Stimulated activated naive CD8-positive, alpha-beta T cell treated with anti-CD3 and anti-CD28 coated beads, Interleukin-15, Interleukin-2, amounts not matched to agents 100 U/mL and 50 U/mL, for 24 hours (primary cell): Measurements from ENCODE around the gene SIX3.

ENCODE experiments used
- ATAC-seq: fragments of 150-1000 bp; cut with Tn5 transposase; one replicate; pipeline ENCODE4 v1.10.0; 2021
- DNase-seq: peaks from one replicate; pipeline ENCODE4 v3.0.0; 2021

The SIX3 gene

DNA sequence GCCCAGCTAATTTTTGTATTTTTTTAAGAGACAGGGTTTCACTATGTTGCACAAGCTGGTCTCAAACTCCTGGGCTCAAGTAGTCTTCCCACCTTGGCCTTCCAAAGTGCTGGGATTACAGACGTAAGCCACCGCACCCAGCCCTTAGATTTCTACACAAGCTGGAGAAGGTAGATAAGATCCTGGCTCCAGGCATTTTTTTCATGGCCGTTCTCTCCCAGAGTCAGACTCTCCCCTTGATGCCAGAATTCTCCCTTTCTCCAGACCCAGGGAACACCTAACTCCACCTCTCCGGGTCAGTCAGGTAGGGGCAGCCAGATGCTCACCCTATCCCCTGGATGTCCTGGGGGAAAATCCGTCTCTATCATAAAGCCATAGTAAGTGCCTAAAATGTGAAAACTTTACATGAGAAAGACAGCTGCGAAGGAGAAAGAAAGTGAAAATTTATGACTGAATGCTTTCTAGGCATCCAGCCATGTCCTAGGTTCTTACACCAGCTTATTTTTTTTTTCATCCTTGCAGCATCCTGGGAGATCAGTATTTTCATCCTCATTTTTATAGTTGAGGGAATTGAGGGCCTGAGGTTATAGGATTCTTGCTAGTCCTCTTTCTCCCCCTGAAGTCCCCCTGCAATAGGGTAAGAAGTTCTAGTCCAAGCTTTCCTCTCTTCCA lies 16.3 kb downstream of the SIX3 start:
- ATAC-seq (no peak), DNase-seq (no peak)

DNA sequence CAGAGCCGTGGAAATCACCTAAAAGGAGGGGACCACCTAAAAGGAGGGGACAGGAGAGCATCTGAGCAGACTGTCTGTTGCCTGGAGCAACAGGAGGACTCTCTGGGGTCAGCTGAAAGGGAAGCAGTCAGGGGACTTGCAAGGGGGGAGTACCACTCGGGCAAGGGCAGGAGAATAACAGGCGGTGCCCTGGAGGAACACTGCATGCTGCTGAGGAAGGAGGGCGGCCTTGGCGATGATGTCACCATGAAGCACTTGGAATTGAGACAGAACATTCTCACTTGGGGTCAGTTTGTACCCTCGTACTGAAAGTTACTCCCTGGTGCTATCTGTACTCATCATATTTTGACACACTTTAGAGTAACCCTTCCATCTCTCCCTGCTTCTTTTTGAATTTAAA lies 18.4 kb downstream of the SIX3 start:
- no peak for DNase-seq
- ATAC-seq, result no peak

DNA sequence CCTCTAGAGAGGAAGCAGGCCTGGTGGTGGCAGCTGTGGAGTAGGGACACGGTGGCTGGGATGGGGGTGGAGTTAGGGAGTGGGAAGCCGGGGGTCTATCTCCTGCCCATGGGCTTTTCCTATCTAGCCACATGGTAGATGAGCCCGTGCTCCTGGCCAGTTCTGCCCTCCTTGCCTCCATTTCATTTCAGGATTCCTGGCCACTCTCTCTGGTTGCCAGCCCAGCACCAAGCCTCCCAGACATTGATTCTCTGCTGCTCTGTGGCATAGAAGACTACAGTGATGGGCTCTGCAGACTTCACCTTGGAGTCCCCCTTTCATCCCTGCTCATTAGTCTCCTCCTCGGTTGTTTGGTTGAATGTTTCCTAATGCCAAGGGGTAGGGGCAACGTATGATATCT lies 19.4 kb downstream of the SIX3 start:
- no peak for DNase-seq
- no peak for ATAC-seq

DNA sequence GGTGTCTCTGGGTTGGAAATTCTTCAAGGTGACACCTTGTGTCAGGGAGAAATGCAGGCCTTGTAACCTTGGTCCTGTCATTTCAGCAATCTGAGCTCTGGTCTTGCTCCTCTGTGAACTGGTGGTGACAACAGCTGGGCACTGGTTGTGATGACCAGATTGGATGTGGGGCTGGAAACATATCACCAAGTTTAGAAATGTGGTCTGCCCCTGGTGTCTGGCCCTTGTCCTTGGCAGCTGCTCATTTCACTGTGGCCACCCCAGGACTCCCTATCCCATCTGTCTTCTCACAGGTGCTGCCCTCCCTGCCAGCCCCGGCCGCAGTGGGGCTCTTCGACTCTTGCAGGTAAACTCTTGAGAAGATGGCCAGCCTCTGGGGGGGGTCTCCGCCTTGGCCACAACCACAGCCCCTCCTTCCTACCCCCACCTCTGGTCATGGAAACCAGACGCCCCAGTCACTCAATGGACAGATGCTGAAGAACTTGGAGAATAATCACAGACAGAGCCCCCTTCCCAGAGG lies 20.7 kb downstream of the SIX3 start:
- DNase-seq (no peak), ATAC-seq (no peak)

DNA sequence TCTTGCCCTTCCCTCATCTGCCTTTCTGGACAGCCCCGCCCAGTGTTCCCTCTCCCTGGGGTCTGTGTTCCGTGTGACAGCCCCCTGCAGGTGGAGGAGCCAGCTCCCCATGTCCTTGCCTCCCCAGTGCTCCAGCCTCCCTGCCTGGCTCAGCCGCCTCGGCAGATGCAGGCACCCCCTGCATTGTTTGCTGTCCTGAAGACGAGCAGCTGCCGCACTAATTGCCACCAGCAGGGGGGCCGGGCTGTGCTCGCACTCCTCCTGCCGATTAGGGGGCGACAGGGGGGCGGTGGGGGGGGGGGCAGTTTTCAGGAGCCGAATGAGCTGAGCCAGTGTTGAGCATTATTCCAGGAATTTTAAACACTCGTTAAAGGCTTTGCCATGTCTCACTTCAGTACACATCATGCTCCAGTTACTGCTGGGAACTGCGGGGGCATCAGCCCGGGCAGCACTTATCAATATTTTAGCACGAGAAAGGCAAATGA lies 23.3 kb downstream of the SIX3 start:
- ATAC-seq, result no peak
- no peak for DNase-seq

DNA sequence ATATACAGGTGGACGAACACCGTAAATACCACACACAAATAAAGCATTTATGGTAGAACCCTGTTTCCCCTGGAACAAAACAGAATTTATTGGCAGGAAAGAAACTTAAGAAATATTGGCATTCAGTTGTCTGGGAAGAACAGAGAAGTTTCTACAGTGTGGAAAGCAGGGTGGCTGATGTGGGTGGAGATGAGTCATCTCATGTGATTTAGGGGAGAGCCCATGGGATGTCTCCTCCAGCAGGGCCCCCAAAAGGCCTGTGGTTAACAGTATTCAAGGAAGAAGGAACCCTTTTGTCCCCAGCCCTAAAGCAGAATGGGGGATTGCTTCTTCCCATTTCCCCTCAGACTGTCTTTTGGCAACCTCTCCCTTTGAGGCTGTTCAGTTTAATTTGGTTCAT lies 24.2 kb downstream of the SIX3 start:
- ATAC-seq, result no peak
- DNase-seq, result no peak

DNA sequence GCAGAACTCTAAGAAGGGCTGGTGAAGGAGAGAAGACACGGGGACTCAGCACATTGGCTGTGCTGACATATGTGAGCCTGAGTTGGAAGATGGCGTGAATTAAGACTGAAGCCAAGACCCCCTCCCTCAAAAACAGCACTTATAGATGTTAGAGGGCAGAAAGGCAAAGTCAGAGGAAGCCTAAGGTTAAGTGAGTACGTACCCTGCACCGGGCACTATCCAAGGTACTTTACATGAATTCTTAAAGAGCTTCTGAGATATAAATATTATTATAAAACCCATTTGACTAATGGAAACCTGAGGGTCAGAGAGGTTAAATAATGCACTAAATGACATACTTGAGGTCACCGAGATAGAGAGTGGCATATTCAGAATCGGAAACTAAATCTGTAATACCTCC lies 25.6 kb downstream of the SIX3 start:
- DNase-seq (no peak), ATAC-seq (no peak)

DNA sequence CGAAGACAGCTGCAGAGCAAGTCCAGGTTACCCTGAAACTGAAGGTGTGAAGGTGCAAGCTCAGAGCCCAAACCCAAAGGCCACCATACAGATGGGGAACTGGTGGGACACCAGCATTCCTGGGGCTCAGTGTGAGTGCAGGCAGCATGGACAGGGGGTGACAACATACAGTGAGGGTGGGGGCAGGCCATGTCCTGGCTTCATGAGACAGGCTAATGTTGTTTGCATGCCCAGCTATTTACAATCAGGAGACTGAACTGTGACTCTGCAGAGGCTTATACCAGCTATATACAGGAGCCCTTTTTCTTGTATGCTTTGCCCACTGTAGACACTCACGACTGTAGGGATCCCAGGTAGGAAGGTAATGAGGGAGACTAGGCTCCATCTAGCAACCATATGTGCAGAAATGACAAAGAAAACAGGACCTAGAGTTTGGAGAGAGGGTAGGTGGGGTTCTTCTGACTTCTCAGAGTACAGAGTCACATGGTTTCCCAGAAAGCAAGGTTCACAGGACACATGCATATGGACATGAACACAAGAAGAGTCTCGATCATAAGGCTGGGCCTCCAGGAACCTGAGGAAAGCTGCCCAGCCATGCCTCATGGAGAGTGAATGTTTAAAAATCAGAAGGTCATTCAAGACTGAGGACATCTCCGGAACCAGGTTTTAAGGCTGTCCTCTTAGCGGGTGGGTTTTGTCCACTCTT lies 26.4 kb downstream of the SIX3 start:
- DNase-seq (no peak), ATAC-seq (no peak)

DNA sequence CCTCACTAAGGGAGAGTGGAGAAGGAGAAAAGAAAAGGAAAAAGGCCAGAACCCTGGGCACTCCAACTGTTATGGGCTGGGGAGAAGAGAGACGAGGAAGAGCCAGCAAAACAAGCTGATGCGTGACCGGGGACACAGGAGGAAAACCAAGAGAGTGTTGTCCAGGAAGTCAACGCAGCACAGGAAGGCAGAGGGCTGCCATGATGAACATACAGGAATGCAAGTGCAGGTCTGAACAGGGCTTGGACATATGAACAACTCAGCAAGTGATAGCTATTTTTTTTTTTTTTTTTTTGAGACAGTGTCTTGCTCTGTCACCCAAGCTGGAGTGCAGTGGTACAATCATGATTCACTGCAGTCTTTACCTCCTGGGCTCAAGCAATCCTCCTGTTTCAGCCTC lies 28.4 kb downstream of the SIX3 start:
- DNase-seq (no peak), ATAC-seq (no peak)

DNA sequence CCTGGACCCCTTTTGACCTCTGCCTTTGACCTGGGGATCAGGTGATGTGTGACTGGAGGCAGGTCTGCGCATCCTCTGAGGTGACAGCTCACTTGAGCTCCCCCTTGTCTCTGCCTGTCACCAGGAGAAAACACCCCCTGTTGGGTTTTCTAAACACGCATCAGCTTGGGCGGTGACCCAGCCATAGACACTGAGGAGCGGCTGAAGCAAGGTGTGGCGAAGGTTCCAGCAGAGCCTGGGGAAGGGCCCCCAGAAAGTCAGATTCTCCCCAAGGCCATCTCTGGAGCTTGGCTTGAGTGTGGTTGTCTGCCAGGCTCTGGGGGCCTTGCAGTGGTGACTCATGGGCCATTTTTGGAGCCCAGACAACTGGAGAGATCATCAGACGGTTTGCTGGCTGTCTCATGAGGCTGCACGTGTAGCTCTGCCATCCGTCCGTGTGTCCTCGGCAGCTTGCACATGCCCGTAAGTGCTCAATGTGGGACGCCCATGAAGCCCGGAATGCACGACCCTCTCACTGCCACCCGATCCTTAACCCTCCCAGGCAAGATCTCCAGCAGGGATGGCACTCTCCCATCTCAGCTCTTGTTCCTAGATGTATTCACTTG lies 29.4 kb downstream of the SIX3 start:
- DNase-seq, result no peak

DNA sequence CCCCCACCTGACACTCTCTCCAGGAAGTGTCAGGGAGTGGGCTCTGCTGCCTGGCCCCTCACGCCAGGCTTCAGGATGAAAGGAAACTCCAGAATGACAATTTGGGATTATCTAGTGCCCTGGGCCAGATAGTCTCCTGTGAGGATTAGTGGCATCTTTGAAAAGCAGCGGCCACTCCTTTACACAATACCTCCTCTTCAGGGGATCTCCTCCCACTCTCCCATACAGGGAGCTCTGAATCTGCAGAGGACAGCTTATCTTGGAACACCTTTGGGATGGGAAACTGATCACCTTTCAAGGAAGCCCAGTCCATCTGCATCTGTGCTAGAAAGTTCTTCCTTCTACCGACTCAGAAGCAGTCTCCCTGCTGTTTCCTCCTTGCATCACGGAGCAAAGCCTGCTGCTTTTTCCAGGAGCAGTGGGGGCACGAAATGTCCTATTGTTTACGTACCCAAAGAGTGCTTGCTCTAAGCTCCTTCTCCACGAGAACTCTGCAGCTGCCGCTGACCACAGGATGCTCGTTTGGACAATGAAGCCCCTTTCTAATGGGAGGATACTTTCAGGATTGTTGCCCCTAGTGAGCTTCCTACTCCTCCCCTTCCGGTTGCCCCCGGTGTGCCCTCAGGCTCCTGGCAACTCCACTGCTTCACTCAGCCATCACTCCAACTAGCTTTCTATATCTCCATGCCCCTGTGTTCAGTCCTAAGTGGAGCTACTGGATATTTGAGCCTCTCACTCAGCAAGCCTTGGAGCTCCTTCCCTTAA lies 31.5 kb downstream of the SIX3 start:
- DNase-seq (no peak), ATAC-seq (no peak)

More for the DNA sequence above, 29.4 kb downstream of the SIX3 start:
- ATAC-seq, result no peak

DNA sequence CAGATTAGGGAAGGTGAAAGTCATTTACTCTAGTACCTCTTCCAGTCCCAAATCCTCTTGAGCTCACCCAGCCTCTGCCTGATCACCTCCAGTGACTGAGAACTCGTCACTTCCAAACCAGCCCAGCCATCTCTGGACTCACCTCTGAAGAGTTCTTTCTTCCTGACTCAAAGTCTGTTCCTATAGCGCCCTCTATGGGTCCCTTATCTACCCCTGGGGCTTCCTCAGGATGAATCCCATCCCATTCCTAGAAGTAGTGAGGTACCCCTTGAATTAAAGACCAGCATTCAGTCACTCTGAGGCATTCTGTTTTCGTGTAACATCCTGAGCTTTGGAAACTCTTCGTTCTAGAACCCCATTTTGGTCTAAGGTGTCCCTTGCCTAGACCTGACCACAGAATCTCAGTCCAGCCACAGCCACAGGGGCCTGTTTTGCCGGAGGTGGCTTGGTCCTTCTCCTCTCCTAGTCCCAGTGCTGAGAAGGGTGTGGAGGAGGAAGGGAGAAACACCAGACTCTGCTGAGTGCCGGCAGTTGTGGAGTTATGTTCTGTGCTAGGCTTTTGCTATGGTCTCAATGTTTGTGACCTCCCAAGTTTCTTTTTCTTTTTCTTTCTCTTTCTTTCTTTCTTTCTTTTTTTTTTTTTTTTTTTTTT lies 32.7 kb downstream of the SIX3 start:
- no peak for DNase-seq
- no peak for ATAC-seq

DNA sequence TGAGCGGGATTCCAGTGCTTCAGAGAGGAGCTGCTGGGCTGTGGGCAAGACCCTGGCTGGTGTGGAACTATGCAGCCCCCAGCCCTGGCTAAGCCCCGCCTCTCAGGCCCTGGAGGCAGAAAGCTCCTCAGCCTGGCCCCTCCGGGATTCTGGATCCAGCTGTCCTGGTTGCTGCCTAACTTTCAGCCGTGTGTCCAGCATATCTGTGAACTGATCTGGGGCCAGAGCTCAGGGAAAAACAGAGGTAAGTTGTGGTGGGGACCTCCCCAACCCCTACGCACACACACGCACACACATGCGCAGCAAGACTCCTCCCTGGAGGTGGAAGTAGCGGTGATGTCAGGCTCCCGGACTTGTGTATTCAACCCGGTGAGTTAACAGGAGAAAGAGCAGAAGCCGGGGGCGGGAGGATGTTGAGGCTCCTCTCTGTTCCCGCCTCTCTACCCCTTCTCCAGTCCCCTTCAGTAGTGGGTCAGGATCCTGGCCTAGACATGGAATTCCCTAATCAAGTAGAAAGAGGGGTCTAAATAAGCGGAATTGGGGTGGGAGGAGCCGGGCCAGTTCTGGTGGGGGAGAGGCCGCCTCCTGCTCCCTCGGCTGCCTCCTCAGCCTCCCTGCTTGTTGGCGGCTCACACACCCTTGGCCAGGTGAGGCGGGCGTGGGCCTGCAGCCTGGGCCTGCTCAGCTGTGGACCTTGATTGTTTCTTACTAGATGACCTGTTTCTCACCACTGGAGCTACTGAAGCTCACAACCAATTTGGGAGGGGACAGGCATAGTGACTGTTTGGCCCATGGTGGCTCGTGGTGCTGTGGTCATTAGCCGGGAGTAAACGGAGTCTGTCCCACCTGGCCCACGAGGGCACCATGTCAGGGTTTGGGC lies 34.3 kb downstream of the SIX3 start:
- ATAC-seq, result peak; percentile 37

DNA sequence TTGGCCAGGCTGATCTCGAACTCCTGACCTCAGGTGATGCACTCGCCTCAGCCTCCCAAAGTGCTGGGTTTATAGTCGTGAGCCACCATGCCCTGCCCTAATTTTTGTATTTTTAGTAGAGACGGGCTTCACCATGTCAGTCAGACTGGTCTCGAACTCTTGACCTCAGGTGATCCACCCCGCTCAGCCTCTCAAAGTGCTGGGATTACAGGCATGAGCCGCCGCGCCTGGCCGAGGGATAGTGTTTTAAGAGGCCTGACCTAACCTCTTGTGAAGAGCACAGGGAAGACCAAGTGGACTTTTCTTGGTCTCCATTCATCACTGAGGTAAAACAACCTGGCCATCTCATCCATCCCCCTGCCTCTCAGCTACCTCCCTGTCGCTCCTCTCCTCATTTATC lies 38.1 kb downstream of the SIX3 start:
- no peak for ATAC-seq
- DNase-seq, result no peak

More for the DNA sequence above, 34.3 kb downstream of the SIX3 start:
- peak; percentile 16 for DNase-seq

DNA sequence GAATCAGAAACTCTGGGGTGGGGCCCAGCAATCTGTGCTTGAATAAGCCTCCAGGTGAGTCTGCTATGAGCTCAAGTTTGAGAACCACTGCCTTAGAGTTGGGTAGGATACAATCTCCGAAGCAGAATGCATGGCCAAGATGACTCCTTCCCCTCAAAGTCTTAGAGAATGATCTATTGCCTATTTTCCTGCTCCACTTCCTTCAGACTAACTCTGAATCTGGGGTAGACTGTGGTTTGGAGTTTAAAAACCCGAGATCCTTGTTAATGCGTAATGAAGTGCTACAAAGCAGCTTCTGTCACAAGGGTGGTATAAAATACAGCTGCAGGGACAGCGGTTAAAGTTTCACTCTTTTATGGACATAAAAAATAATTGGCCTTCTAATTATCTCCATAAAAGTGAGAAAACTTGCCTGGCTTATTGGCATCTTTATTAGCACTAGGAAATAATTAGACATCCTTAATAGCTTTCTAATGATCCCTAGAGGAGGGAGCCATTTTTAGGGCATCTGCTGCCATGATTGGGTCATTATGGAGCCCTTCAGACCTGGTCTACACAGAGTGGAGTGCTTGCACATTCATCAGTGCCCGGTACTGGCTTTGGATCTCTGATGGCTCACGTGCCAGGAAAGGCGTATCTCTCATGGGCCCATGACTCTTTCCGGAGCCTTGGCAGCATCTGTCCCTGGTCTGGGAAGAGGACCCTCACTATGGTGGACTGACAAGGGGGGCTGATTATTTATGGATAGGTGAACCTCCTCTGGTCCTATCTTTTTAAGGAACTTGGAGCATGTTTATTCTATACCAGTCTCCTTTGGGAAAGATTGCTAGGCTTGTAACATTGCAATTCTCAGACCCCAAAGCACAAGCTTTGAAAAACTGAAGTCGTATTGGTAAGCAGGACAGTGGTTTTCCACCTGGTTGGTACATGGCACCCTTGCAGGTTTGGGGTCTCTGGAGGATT lies 39.5 kb downstream of the SIX3 start:
- DNase-seq (no peak), ATAC-seq (no peak)

DNA sequence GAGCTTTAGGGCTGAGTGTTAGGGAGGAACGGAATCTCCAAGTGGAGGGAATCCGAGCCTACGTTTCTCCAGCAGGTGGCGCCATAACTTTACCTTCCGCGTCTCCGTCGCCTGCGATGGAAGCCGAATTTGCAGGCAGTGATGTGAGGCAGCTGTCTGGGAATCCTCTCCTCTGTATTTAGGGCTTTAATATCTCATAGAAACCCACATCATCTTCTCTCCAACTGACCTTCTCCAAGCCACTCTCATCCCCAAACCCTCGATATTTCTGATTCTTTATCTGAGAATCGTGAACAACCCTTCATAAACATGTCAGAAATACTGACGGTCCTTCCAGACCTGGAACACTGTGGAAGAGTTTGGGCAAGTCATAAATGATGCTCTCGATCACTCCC lies 40.2 kb downstream of the SIX3 start:
- peak; percentile 79 for DNase-seq
- ATAC-seq, result peak; percentile 43

DNA sequence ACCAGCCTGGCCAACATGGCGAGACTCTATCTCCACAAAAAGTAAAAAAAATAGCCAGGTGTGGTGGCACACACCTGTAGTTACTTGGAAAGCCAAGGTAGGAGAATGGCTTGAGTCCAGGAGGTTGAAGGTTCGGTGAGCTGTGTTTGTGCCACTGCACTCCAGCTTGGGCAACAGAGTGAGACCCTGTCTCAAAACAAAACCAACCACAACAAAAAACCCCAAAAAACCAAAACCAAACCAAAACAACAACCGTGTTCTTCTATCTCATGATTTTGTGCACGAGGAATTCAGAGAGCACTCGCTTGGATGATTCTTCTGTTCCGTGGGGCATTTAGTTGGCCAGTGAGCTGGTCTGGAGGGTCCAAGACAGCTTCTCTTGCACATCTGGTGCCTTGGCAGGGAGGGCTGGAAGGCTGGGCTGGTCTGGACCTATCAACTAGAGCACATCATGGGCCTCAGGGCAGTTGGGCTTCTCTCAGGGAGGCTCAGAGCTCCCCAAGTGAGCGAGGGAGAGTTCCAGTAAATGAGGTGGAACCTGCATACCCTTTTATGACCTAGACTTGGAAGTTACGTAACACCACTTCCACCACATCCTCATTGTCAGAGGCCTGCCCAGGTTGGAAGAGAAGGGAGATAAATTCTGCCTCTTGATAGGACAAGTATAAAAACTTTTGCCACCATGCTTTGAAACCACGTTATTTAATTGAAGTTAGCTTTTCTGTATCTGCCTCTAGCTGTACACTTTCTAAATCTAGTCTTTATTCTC lies 42.5 kb downstream of the SIX3 start:
- no peak for DNase-seq
- no peak for ATAC-seq

DNA sequence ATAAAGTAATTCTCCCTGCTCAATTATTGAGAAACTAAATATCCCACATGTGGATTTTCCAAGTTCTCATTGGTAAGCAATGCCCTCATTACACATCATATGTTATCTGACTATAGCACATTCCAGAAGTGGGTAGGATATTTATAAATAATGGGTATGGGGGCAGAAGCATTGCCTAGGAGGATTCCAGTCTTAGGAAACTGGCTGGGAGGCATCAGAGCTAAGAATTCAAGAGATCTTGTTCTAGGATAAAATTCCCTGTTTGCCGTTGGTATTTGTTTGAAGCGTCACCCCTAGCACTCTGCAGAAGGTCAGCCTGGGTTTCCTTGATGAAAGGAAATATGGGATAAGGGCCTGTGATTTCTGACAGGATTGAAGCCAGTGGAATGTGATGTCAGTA lies 47.7 kb downstream of the SIX3 start:
- ATAC-seq, result no peak

DNA sequence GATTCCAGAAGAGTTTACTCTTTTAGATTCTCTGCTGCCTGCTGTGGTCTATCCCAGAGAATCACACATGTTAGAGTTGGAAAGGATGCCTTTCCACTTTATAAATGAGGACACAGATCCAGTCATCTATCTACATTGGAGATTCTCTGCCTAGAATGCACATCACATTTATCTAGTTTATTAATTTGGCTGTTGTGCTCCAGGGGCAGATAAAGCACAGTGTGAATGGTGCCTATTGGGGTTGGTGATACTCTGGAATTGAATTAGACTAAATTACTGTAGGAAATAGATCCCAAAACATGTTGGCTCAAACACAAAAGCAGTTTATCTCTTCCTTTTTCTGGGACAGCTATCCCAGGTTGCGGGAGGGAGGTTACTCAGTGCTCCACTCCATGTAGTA lies 52.9 kb downstream of the SIX3 start:
- DNase-seq, result no peak

More for the DNA sequence above, 47.7 kb downstream of the SIX3 start:
- no peak for DNase-seq

More for the DNA sequence above, 52.9 kb downstream of the SIX3 start:
- ATAC-seq, result no peak
